Endothelial cell of hepatic sinusoid (primary cell): ENCODE data around the gene AP5Z1.
"Not testable (repeated sequence)": the region's sequence is repeated elsewhere in the genome, so short reads cannot be mapped to it uniquely, and the experiment has no call there.

Experiments
- in situ Hi-C: cut with HindIII; loops from 2 replicates; pipeline ENCODE4 v1.10.0; 2017; ENCODE audit warnings: low sequenced_read_pairs

The AP5Z1 gene

DNA sequence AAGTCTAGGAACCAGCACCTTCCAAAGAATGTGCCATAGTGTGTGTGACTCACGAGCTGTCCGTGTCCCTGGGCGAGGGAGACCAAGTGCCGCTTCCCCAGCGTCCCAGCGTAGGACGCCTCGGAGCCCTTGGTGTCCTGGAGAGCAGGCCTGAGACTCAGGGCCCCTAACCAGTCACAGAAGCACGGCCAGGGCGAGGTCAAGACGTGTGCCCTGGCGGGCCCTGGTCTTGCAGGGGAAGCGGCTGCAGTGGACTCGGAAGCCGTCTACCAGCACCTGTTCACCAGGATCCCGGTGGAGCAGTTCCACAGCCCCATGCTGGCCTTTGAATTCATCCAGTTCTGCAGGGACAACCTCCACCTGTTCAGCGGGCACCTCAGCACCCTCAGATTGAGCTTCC lies 10.6 kb downstream of the AP5Z1 start:
- in situ Hi-C loops, result no loop called here

DNA sequence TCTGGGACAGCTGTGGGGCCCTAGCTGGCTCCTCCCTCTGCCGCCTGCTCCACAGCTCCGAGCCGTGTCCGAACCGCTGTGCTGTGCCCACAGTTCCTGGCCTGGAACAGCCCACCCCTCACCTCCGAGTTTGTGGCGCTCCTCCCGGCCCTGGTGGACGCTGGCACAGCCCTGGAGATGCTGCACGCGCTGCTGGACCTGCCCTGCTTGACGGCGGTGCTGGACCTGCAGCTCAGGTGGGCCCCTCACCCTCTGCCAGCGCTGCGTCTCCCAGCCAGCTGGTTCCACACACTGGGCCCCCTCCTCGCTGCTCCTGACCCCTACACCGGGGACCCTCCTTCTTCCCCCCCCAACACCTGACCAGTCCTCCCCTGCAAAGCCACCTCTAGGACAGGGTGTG lies 12.1 kb downstream of the AP5Z1 start:
- in situ Hi-C loops, result no loop called here

DNA sequence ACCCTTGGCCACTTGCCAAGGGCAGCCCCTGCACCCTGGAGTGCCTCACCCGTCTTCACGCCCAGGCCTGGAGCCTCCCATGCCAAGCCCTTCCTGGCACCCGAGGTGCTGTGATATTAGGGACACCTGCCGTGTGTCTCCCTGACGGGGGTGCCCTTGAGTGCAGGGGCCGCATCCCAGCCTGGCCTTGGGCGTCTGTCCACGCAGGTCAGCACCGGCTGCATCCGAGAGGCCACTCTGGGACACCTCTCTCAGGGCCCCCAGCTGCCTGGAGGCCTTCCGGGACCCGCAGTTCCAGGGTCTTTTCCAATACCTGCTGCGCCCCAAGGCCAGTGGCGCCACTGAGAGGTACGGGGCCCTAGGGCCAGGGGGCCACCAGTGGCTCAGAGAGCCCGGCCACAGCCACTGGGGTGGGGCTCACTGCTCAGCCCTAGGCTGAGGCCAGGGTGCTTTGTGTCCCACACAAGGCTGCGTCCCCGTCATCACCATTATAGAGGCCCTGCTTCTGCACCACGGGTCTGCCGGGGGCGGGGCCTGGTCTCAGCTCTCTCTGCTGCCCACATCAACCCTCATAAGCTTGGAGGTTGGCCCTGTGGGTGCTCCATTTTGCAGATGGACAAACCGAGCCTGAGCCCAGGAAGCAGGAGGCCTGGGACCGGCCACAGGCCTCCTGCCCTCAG lies 12.7 kb downstream of the AP5Z1 start:
- in situ Hi-C loops, result no loop called here

DNA sequence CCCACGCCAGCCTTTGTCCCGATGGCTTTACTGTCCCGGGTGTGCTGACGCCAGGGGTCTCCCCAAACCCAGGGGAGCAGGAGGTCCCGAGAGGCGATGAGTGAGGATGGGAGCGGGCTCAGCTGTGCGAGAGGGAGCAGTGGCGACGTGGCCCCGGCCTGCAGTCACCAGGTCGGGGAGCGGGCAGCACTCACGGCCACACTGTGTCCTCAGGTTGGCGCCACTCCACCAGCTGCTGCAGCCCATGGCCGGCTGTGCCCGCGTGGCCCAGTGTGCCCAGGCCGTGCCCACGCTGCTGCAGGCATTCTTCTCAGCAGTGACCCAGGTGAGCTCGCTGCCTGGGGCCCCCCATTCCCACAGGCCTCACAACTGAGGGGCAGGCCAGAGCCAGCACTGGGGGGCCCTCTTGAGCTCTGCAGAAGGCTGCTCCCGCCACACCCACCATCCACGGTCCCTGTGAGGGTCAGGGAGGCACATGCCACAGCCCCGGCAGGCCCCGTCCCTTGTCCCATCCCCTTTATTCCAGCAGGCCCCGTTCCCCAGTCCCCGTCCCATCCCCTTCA lies 13.3 kb downstream of the AP5Z1 start:
- in situ Hi-C loops, result no loop called here

DNA sequence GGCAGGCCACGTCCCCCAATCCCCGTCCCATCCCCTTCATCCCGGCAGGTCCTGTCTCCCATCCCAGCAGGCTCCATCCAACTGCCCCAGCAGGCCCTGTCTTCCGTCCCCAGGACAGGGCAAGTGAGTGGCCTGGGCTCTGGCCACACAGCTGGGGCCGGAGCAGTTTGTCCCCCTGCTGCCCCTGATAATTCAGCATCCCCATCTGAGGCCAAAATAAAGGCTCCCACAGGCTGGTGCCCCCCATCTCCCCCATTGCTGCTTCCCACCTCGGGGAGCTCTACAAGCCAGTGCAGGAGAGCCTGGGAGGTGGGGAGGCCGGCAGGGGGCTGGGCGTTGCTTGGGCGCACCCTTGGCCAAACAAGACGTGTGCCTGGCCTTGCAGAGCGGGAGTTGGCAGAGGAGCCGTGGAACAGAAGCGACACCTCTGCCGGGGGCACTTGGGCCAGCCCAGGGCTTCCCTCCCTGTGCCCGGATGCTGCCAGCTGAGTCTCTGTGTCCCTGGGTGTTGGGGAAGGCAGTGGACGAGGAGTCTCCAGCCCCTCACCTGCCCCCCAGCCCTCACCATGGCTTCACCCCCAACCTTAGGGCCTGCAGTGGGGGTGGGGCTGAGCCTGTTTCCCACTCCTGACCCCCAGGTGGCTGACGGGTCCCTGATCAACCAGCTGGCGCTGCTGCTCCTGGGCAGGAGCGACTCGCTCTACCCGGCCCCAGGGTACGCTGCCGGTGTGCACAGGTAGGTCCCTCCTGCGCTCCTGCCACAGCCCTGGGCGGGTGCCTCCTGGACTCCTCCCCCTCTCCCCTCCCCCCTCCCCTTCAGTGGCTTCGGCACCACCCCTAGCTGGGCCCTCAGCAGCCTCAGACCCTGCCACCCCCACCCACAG lies 14.0 kb downstream of the AP5Z1 start:
- in situ Hi-C loops, result no loop called here

DNA sequence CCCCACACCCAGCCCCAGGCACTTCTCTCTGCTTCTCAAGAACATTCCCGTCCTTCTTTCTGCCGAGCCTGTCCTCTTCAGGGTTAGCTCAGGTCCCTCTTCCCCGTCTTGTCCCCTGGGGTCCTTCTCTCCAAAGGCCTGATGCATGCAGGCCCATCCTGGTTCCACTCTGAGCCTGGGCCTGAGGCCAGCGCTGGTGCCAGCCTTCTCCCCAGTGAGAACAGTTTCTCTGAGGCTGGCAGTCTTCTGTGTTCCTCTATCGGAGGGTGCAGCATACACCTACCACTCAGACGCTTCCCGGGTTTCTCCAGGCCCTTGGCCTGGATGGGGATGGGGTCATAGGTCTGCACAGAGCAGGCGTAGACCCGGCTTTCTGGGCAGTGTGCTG lies 14.6 kb downstream of the AP5Z1 start:
- in situ Hi-C loops, result no loop called here

DNA sequence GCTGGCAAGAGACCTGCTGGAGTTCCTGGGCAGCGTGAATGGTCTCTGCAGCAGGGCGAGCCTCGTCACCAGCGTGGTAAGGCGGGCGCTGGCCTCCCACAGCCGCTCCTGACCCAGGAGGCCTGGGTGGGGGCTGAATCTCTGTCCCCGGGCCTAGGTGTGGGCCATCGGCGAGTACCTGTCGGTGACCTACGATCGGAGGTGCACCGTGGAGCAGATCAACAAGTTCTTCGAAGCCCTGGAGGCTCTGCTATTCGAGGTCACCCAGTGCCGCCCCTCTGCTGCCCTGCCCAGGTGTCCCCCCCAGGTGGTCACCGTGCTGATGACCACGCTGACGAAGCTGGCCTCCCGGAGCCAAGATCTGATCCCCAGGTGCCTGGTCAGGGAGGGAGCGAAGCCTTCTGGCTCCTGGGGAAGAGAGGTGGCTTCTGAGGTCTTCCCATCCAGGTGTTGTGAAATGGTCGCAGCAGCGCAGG lies 15.1 kb downstream of the AP5Z1 start:
- in situ Hi-C loops, result no loop called here

DNA sequence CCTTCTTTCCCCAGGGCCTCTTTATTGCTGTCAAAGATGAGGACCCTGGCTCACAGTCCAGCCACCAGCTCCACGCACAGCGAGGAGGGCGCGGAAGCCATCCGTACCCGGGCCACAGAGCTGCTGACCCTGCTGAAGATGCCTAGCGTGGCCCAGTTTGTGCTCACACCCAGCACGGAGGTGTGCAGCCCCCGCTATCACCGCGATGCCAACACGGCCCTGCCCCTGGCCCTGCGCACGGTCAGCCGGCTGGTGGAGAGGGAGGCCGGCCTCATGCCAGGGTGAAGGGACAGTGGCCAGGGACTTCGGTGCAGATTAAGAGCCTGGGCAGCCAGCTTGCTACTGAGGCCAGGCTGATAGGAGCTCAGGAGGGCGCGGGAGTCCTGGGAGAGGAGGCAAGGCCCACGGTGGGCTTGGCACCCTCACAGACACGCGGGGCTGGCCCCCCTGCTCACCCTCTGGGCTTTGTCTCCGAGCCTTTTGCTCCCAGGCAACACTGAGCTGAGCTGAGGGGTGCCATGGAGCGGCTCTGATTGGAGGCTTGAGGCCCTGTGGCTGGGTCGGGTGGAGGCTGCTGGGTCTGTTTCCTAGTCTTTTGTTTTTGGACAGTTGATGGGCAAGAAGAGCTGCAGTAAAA lies 15.8 kb downstream of the AP5Z1 start:
- in situ Hi-C loops, result no loop called here

DNA sequence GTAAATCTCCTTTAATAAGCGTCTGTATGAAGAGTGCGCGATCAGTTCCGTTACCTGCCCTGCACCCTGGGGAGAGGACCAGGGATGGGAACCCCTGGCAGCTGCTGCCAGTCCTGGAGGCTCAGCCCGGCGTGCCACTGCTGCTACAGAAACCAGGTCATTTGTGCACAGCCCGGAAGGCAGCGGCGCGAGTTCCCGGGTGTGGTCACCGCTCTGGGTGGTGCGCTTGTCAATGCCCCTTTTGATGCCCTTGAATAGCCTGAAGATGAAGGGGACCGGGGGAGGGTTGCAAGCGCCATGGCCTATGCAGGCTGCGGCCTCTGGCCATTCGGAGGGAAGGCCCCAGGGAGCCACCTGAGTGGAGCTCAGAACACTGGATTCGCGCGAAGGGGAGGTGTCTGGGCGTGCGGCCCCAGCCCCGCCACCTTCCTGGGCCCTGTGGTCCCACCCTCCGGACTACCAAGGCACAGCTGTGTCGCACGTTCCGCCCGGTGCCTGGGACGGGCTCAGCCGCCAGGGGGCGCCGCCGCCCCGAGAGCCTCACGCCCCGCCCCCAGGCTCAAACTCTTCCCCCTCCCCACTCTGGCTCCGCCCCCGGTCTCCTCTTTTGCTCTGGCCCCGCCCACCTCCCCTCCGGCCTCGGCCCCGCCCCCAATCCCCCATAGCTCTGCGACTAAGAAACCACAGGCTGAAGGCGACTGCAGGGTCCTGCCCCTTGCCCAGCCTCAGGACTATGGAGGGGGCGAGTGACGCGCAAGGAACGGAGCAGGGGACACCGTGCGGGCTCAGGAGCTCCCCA lies 16.5 kb downstream of the AP5Z1 start:
- in situ Hi-C loops, result no loop called here

DNA sequence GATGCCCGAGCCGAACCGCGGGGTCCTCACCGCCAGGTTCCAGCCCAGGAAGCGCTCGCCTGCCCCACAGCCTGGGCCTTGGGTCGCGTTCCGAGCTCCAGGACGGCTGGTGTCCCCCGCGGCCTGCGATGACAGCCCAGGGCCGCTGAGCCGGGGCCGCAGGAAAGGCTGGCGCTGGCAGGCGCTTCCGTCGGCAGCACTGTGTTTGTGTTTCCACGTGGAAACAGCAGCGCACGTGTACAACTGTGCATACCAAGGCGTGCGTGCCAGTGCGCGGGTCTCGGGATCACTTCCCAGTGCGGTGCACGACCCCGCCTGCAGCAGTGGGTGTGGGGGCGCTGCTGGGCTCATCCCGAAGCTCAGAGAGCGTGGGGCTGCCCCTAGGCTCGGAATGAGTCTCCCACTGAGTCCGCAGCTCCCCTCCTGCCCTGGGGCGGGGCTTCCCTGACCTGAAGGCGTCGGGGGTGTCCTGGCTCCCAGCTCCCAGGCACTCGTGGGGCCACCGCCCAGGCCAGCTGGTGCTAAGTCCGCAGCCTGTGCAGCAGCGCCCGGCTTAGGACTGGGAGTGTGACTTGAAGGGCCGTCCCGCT lies 17.2 kb downstream of the AP5Z1 start:
- in situ Hi-C loops, result no loop called here

DNA sequence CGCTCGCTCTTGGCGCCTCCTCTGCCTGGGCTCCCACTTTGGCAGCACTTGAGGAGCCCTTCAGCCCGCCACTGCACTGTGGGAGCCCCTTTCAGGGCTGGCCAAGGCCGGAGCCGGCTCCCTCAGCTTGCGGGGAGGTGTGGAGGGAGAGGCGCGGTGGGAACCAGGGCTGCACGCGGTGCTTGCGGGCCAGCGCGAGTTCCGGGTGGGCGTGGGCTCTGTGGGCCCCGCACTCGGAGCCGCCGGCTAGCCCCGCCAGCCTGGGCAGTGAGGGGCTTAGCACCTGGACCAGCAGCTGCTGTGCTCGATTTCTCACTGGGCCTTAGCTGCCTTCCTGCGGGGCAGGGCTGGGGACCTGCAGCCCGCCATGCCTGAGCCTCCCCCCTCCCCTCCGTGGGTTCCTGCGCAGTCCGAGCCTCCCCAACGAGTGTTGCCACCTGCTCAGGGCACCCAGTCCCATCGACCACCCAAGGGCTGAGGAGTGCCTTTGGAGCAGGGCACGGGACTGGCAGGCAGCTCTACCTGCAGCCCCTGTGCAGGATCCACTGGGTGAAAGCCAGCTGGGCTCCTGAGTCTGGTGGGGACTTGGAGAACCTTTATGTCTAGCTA lies 18.1 kb downstream of the AP5Z1 start:
- in situ Hi-C loops, result not testable (repeated sequence)

DNA sequence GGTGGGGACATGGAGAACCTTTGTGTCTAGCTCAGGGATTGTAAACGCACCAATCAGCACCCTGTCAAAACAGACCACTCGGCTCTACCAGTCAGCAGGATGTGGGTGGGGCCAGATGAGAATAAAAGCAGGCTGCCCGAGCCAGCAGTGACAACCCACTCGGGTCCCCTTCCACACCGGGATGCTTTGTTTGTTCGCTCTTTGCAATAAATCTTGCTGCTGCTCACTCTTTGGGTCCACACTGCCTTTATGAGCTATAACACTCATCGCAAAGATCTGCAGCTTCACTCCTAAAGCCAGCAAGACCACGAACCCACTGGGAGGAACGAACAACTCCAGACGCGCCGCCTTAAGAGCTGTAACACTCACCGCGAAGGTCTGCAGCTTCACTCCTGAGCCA lies 18.7 kb downstream of the AP5Z1 start:
- in situ Hi-C loops, result not testable (repeated sequence)

DNA sequence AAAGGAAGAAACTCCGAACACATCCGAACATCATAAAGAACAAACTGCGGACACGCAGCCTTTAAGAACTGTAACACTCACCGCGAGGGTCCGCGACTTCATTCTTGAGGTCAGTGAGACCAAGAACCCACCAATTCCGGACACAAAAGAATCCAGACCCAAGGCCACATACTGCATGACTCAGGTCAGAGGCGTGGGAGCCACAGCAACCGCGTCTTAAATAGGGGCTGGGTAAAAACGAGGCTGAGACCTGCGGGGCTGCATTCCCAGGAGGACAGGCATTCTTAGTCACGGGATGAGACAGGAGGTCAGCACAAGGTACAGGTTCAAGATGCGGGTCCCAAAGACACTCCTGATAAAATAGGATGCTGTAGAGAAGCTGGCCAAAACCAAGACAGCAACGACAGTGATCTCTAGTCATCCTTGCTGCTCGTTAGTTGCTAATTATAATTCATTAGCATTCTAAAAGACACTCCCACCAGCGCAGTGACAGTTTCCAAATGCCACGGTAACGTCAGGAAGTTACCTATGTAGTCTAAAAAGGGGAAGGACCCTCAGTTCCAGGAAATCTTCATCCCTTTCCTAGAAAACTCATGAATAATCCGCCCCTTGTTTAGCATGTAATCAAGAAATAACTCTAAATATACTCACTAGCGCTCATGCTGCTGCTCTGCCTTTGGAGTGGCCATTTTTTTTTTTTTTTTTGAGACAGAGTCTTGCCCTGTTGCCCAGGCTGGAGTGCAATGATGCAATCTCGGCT lies 19.3 kb downstream of the AP5Z1 start:
- in situ Hi-C loops, result no loop called here

DNA sequence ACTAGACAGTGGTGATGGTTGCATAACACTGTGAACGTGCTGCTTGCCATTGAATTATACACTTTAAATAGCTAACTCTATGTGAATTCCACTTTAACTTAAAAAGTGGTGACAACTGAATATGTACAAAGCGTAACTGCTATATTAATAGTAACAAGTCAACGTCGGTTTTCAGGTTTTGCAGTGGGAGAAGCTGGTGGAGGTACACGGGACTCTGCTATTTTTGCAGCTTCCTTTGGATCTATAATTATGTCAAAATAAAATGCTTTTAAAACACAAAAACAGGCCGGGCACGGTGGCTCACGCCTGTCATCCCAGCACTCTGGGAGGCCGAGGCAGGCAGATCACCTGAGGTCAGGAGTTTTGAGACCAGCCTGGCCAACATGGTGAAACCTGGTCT lies 21.0 kb downstream of the AP5Z1 start:
- in situ Hi-C loops, result no loop called here

DNA sequence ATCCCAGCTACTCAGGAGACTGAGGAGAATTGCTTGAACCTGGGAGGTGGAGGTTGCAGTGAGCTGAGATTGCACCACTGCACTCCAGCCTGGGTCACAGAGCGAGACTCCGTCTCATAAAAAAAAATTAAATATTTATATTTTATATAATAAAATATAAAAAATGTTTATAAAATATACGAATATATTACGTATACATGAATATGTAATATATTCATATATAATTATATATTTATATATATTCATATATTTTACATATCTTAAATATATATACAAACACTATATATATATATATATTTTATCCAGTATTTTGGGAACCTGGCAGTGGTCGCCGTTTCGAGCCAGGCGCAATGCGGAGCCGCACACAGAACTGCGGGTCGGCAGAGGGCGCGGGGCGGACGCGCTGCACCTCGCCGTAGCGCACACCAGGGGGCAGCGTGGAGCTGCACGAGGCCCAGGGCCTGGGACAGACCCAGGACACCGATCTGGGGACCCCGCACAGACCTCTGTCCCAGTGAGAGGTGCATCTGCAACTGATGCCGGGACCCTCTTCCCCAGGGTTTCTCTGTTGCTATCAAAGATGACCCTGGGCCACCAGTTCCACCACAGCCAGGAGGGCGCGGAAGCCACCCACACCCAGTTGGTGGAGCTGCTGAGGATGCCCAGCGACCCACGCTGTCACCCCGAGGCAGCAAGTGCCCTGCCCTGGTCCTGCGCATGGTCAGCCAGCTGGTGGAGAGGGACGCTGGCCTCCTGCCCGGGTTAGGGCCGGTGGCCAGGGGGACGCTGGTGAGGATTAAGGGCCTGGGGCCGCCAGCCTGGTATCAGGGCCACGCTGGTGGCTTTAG lies 22.7 kb downstream of the AP5Z1 start:
- in situ Hi-C loops, result no loop called here

DNA sequence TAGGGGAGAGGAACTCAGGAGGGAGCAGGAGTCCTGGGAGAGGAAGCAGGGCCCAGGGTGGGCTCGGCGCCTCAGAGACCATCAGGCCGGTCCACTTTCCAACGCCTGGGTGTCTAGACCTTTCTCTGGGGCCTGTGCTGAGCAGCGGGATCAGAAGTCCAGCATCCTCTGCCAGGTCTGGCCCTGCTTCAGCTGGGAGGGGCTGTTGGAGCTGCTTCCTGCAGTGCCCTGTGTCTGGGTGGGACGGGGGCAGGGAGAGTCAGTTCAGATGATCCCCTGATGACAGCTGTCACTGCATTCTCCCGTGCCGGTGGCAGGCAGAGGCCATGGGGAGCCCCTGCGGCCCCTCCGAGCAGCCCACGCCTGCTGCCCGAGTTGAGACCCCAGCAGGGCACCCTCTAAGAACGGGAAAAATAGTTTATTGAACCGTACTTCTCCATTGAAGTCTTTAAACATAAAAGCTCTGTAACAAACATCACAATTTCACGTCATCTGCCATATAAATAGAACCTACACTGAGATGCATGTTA lies 23.3 kb downstream of the AP5Z1 start:
- in situ Hi-C loops, result no loop called here

DNA sequence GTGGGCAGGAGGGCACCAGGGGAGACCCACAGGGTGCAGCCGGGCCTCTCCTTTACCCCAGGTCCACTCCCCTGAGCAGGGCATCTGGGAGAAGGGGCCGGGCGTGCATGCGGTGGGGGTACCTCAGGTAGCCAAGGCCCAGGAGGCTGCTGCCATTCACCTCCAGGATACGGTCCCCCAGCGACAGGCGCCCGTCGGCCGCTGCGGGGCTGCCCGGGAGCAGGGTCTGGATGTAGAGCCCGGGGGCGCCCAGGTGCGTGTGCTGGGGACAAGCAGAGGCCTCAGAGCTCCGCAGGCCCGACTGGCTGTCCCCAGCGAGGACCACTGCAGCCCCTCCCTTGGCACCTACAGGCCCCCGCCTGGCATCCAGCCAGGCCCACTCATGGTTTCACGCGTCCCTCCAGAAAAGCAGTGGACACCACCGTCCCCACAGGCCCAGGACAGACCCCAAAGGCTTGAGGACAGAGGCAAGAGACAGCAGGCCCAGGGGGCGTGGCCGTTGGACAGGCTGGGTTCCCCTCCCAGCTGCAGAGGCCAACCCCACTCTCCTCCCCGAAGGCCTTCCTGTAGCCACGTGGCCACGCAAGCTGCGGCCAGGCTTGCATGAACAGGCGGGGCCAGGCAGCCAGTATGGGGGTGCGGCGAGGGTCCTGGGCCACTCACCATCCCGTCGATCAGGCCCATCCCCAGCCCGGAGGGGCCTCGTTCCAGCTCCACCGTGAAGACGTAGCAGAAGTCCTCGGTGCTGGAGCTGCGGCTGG lies 24.3 kb downstream of the AP5Z1 start:
- in situ Hi-C loops, result no loop called here
